Endothelial cell of umbilical vein (primary cell): Measurements from ENCODE around the gene CTTNBP2. TPM values are rescaled to one million over a fixed set of nuclear protein-coding genes. Genes with fewer than 3 reads are reported as not detected.

Experiments used
- BruUV-seq: library from RNA; stranded (reverse); fragments of 400-500 nt; replicated peaks from 2 replicates; lab custom pipeline; 2021; lab: Mats Ljungman, UMichigan
- CTCF ChIA-PET: fragments of 300-600, 350-600 bp; sonication (Branson Sonifier 250); formaldehyde crosslinking; loops from one replicate; lab custom pipeline; 2021; ENCODE audit warnings: antibody characterized with exemption, inconsistent platforms; lab: Charles Lee
- POLR2A ChIA-PET: fragments of 300-600, 350-600 bp; sonication (Branson Sonifier 250); formaldehyde crosslinking; loops from one replicate; lab custom pipeline; 2021; ENCODE audit warnings: antibody characterized with exemption, inconsistent platforms; lab: Charles Lee
- DNase-seq: peaks from one replicate; pipeline ENCODE4 v3.0.0-alpha.2; 2011; ENCODE audit warnings: low read depth, low spot score
- FAIRE-seq: peaks from 2 replicates; lab custom pipeline; 2011; peaks lifted over from hg19 to GRCh38; lab: Jason Lieb, UNC
- H2AFZ ChIP-seq: 2 replicates; pipeline ENCODE4 v1.6.0; 2012; ENCODE audit warnings: low read depth, low read length, control low read depth, inconsistent platforms
- H3K27ac ChIP-seq: 2 replicates; pipeline ENCODE4 v1.5.1; 2011; ENCODE audit warnings: low read depth, mild to moderate bottlenecking, control low read depth, low read length, moderate library complexity; ENCODE audit not compliant: insufficient read depth
- H3K27me3 ChIP-seq, 2 experiments: 2 replicates each; pipeline versions ENCODE4 v1.6.0 to v1.6.1; 2011; ENCODE audit warnings: low read length in 2 of 2, mixed read lengths in 1 of 2; ENCODE audit not compliant: control insufficient read depth in 2 of 2, insufficient read depth in 2 of 2
- H3K36me3 ChIP-seq, 2 experiments: 2 replicates in 1 of 2; 3 replicates in 1 of 2; pipeline ENCODE4 v1.5.1; 2011; ENCODE audit warnings: low read length in 2 of 2, mild to moderate bottlenecking in 1 of 2, moderate library complexity in 1 of 2; ENCODE audit not compliant: control insufficient read depth in 2 of 2, insufficient read depth in 2 of 2; ENCODE audit errors: extremely low read depth in 1 of 2
- H3K4me1 ChIP-seq: 3 replicates; pipeline ENCODE4 v1.5.1; 2011; ENCODE audit warnings: mild to moderate bottlenecking, low read length; ENCODE audit not compliant: control insufficient read depth, insufficient read depth; ENCODE audit errors: extremely low read depth
- H3K4me2 ChIP-seq: 2 replicates; pipeline ENCODE4 v1.6.1; 2011; ENCODE audit warnings: low read length, control low read depth, mixed read lengths; ENCODE audit not compliant: insufficient read depth
- H3K4me3 ChIP-seq, 3 experiments: fragments of 200-600 bp in 1 of 3; sonication (generic), shearing (Covaris generic) in 1 of 3; replicated peaks in 1 of 3; 2 replicates each; pipeline ENCODE4 v1.5.1; 2011 to 2016; ENCODE audit warnings: control low read depth in 3 of 3, low read length in 3 of 3, mild to moderate bottlenecking in 2 of 3, inconsistent platforms in 1 of 3, low read depth in 1 of 3, moderate library complexity in 1 of 3; ENCODE audit not compliant: insufficient read depth in 1 of 3
- H3K79me2 ChIP-seq: 2 replicates; pipeline ENCODE4 v1.6.0; 2012; ENCODE audit warnings: low read length, inconsistent platforms; ENCODE audit not compliant: control insufficient read depth, insufficient read depth
- H3K9ac ChIP-seq: replicated peaks from 2 replicates; pipeline ENCODE3; 2011; ENCODE audit warnings: low read length, control low read depth; ENCODE audit not compliant: insufficient read depth; ENCODE audit errors: extremely low read depth
- H3K9me1 ChIP-seq: replicated peaks from 3 replicates; pipeline ENCODE4 v1.6.0; 2011; ENCODE audit warnings: mild to moderate bottlenecking, low read length; ENCODE audit not compliant: control insufficient read depth, insufficient read depth; ENCODE audit errors: extremely low read depth
- H3K9me3 ChIP-seq: replicated peaks from 2 replicates; pipeline ENCODE4 v1.5.1; 2012; ENCODE audit warnings: low read length, inconsistent platforms; ENCODE audit not compliant: control insufficient read depth, insufficient read depth
- H4K20me1 ChIP-seq: replicated peaks from 2 replicates; pipeline ENCODE3; 2011; ENCODE audit warnings: mild to moderate bottlenecking, low read length; ENCODE audit not compliant: control insufficient read depth, insufficient read depth; ENCODE audit errors: extremely low read depth
- EZH2 ChIP-seq: IDR thresholded peaks from 2 replicates; pipeline ENCODE4 v1.6.1; 2012; ENCODE audit warnings: borderline replicate concordance, low read depth, mild to moderate bottlenecking, moderate library complexity, low read length, inconsistent platforms; ENCODE audit not compliant: severe bottlenecking
- FOS ChIP-seq: IDR thresholded peaks from 2 replicates; pipeline ENCODE4 v1.6.1; 2011; ENCODE audit warnings: mild to moderate bottlenecking, low read length, moderate library complexity, borderline replicate concordance; ENCODE audit not compliant: insufficient read depth
- GATA2 ChIP-seq: IDR thresholded peaks from 2 replicates; pipeline ENCODE4 v1.7.0; 2011; ENCODE audit warnings: low read depth, mild to moderate bottlenecking, moderate library complexity, mixed read lengths, low read length; ENCODE audit not compliant: insufficient read length, insufficient read depth
- MYC ChIP-seq: IDR thresholded peaks from one replicate; pipeline ENCODE4 v1.6.1; 2011; ENCODE audit warnings: mild to moderate bottlenecking, low read depth, low read length
- POLR2A ChIP-seq: IDR thresholded peaks from 2 replicates; pipeline ENCODE4 v1.6.1; 2012; ENCODE audit warnings: low read depth, mild to moderate bottlenecking, control low read depth, low read length
- dilution Hi-C: fragments of 300-500 bp; cut with MboI; formaldehyde crosslinking; loops from one replicate; pipeline ENCODE4 v1.15.0; 2019; ENCODE audit warnings: low sequenced_read_pairs; ENCODE audit not compliant: extremely low pct_ligation_motif_present
- intact Hi-C: fragments of 100-400 bp; cut with micrococcal nuclease; formaldehyde crosslinking; loops from one replicate; pipeline ENCODE4 v1.10.0; 2022
- polyA plus RNA-seq, 4 experiments: library from polyadenylated mRNA; depleted of rRNA in 3 of 4; stranded (reverse) in 3 of 4; unstranded in 1 of 4; fragments of >200 nt; gene quantifications; 2 replicates each; pipeline versions ENCODE4 v1.2.1 to v1.2.3, GENCODE V29; 2011 to 2012; ENCODE audit warnings: missing spikeins in 1 of 4
- total RNA-seq: library from RNA; stranded (reverse); gene quantifications from 2 replicates; pipeline ENCODE4 v1.2.3, GENCODE V29; 2021

The CTTNBP2 gene
- total and polyA plus RNA-seq, 2 donors (not counting 3 experiments of a cell fraction or from before 2014, with no cell fraction given): 0.08 to 0.35 TPM

DNA sequence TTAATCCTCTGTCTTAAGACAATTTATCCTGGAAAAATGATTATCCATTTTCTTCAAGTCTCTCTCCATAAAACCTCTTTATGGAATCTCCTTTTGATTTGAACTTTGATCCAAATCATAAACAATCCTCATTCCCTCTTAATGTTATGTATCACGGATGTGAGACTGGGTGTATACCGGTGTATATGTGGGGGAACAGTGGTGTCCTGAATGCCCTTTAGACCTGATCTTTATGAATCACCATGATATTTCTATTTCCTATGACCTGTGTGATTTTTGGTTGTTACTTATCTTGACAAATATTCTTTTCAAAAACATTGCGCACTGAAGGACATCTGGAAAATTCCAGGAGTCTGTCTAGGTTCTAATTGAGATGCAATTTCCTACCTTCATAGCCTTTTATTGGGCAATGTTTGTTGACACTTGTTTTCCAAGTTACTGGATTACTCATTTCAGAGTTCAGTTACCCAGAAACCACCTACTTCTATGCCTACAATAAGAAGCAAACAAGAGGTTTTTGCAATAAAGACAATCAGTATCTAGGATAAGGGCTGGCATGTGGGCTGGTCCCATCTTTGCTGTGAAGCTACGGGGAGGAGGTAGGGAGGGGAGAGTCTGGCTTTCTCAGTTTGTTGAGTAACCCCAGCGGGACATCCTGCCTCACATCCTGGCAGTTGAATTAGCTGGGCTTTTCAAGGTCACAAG, 190.4 kb downstream of the CTTNBP2 start:
- intact Hi-C loops (no loop called here), dilution Hi-C loops (no loop called here)
- CTCF ChIA-PET: interaction anchor here (0.8 to 0.9 kb wide), 2 partner anchors 33 to 224 kb away, joined by 3 to 4 read pairs; no protein-coding TSS in a partner anchor
- Histone ChIP-seq H3K9me1 (no peaks in the 10 kb centered on the region), H3K4me3 (no peak overlapping the region), H3K27ac (no peak overlapping the region), H3K36me3 (no peaks in the 10 kb centered on the region), H3K4me2 (no peak overlapping the region), H3K9me3 (no peaks in the 10 kb centered on the region), H3K27me3 (peaks cover 10 to 29% of the 10 kb centered on the region in 2 experiments), H2AFZ (no peak overlapping the region), H4K20me1 (no peaks in the 10 kb centered on the region), H3K9ac (no peak overlapping the region), H3K4me1 (no peaks in the 10 kb centered on the region), H3K79me2 (no peaks in the 10 kb centered on the region)
- DNase-seq: no peak
- POLR2A ChIA-PET: no interaction called here
- TF ChIP-seq MYC (no peak), EZH2 (no peak), FOS (no peak), GATA2 (no peak), POLR2A (no peak)
- no TSS peak for BruUV-seq
- FAIRE-seq: no peak

DNA sequence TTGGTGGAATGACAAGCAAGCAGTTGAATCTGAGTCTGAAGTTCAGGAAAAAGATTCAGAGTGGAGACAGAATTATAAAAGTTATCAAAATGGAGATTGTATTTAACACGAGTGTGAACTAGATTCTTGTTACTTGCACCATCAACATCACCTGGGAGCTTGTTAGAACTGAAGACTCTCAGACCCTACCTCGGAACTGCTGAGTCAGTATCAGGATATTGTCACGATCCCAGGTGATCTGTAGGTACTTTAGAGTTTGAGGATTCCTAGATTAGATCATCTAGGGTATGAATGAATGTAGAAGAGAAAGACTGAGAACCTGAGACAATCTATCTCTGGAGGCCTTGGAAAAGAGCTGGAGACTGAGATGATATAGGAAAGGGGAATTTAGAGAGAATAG, 194.1 kb downstream of the CTTNBP2 start:
- H3K4me3 ChIP-seq: no peak overlapping the region
- intact Hi-C loops: loop anchor here (5.0 kb wide), 1 partner anchor 202 kb away; no protein-coding TSS in a partner anchor
- POLR2A ChIA-PET: no interaction called here
- no TSS peak for BruUV-seq
- H3K9ac ChIP-seq: no peak overlapping the region
- no peak for TF ChIP-seq EZH2
- dilution Hi-C loops: no loop called here
- no peak overlapping the region for H3K4me2 ChIP-seq
- FAIRE-seq (no peak), DNase-seq (no peak)
- H3K79me2 ChIP-seq: no peaks in the 10 kb centered on the region
- H3K36me3 ChIP-seq: no peaks in the 10 kb centered on the region
- H3K9me1 ChIP-seq: no peaks in the 10 kb centered on the region
- H4K20me1 ChIP-seq: no peaks in the 10 kb centered on the region
- H3K9me3 ChIP-seq: no peaks in the 10 kb centered on the region
- no peaks in the 10 kb centered on the region for H3K4me1 ChIP-seq
- H3K27ac ChIP-seq: no peak overlapping the region
- CTCF ChIA-PET: no interaction called here
- H3K27me3 ChIP-seq: peaks cover 10 to 27% of the 10 kb centered on the region in 2 experiments
- H2AFZ ChIP-seq: no peak overlapping the region
